ENCODE data around the gene MED22. TPM values are rescaled to one million over a fixed set of nuclear protein-coding genes. Genes with fewer than 3 reads are reported as not detected.

Gene MED22
- total RNA-seq, 1 experiment from 2014 or later = 18.6 TPM

DNA sequence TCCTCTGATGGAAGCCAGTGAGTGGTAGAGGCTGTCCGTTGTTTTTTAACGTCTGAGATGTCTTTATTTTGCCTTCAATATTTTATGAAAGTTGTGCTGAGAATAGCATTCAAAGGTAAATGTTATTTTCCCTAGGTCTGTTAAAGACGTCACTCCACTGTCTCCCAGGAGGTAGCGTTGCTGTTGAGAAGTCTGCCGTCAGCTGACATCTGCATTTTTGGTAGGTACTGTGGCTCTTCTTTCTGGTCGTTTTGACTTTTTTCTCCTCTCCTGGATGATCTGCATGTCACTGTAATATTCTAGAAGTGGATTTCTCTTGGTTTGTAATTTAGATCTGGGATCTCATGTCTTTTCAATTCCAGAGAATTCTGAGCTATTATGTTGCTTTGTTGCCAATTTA is 38.3 kb downstream of the MED22 start:
- no TSS peak for BruUV-seq (replicated peaks)
- Histone ChIP-seq H3K4me1 (ENCODE audit: control insufficient read depth in 1 of 2, insufficient read depth in 2 of 2, low read length in 2 of 2) (no peaks in the 10 kb centered on the region), H3K4me2 (ENCODE audit: low read length) (no peak overlapping the region), H3K27ac (ENCODE audit: low read depth, low read length) (no peak overlapping the region), H3K9me3 (ENCODE audit: control insufficient read depth in 1 of 2, insufficient read depth in 1 of 2, low read depth in 1 of 2, low read length in 2 of 2) (peaks cover 0 to 3% of the 10 kb centered on the region in 2 experiments; a peak in 1 of 4 replicates), H3K9ac (ENCODE audit: low read length) (no peak overlapping the region), H2AFZ (ENCODE audit: low read depth, low read length, poor library complexity, severe bottlenecking) (no peak overlapping the region), H3K4me3 (replicated peaks in 1 of 2; ENCODE audit: low read depth in 1 of 2, low read length in 2 of 2) (no peak overlapping the region), H3K27me3 (ENCODE audit: insufficient read depth, low read length) (0 out of 2 replicates have a peak, but pooled peaks cover 3% of the 10 kb centered on the region), H3K9me2 (ENCODE audit: insufficient read depth) (no peaks in the 10 kb centered on the region), H4K20me1 (ENCODE audit: insufficient read depth) (no peaks in the 10 kb centered on the region), H3K36me3 (ENCODE audit: control insufficient read depth in 1 of 2, insufficient read depth in 2 of 2, low read length in 2 of 2) (no peaks in the 10 kb centered on the region), H3K79me2 (ENCODE audit: insufficient read depth, low read length) (no peaks in the 10 kb centered on the region)
- RAD21 ChIA-PET (ENCODE audit: low non-redundant PET in 1 of 2, low total read pairs in 2 of 2, uncharacterized antibody in 2 of 2, unreplicated experiment in 2 of 2) = no interaction called here
- intact Hi-C loops (cut with micrococcal nuclease) = no loop called here
- TF ChIP-seq SRF (IDR thresholded peaks at IDR 0.05; ENCODE audit: low read depth) = no peak
- TF ChIP-seq ZFX (IDR thresholded peaks at IDR 0.05) = no peak
- TF ChIP-seq ZNF274 (IDR thresholded peaks at IDR 0.05; ENCODE audit: low read depth, low read length) = no peak
- no peak for TF ChIP-seq SIN3A (IDR thresholded peaks at IDR 0.05; ENCODE audit: low read depth)
- no peak for ATAC-seq
- CTCF ChIA-PET = no interaction called here
- no peak for DNase-seq (ENCODE audit: low read depth, low spot score)
- POLR2A ChIA-PET = no interaction called here

GRCh38 chr9:133307301-133307700 is 40.6 kb downstream of the MED22 start:
- H3K4me2 ChIP-seq (ENCODE audit: low read length) = no peak overlapping the region
- ATAC-seq = no peak
- intact Hi-C loops (cut with micrococcal nuclease) = no loop called here
- no peak for DNase-seq (ENCODE audit: low read depth, low spot score)
- no peak overlapping the region for H3K9ac ChIP-seq (ENCODE audit: low read length)
- POLR2A ChIA-PET = interaction anchor here (0.6 kb wide), 2 partner anchors 38 to 168 kb away, joined by 3 to 4 read pairs; no protein-coding TSS in a partner anchor
- H3K36me3 ChIP-seq (ENCODE audit: control insufficient read depth in 1 of 2, insufficient read depth in 2 of 2, low read length in 2 of 2) = no peaks in the 10 kb centered on the region
- RAD21 ChIA-PET (ENCODE audit: low non-redundant PET in 1 of 2, low total read pairs in 2 of 2, uncharacterized antibody in 2 of 2, unreplicated experiment in 2 of 2) = no interaction called here
- BruUV-seq (replicated peaks) = no TSS peak
- H3K9me2 ChIP-seq (ENCODE audit: insufficient read depth) = no peaks in the 10 kb centered on the region
- peaks cover 0 to 3% of the 10 kb centered on the region in 2 experiments; a peak in 1 of 4 replicates for H3K9me3 ChIP-seq (ENCODE audit: control insufficient read depth in 1 of 2, insufficient read depth in 1 of 2, low read depth in 1 of 2, low read length in 2 of 2)
- no peak overlapping the region for H2AFZ ChIP-seq (ENCODE audit: low read depth, low read length, poor library complexity, severe bottlenecking)
- H4K20me1 ChIP-seq (ENCODE audit: insufficient read depth) = no peaks in the 10 kb centered on the region
- H3K27ac ChIP-seq (ENCODE audit: low read depth, low read length) = no peak overlapping the region
- H3K27me3 ChIP-seq (ENCODE audit: insufficient read depth, low read length) = 0 out of 2 replicates have a peak, but pooled peaks cover 3% of the 10 kb centered on the region
- H3K79me2 ChIP-seq (ENCODE audit: insufficient read depth, low read length) = no peaks in the 10 kb centered on the region
- H3K4me1 ChIP-seq (ENCODE audit: control insufficient read depth in 1 of 2, insufficient read depth in 2 of 2, low read length in 2 of 2) = no peaks in the 10 kb centered on the region
- H3K4me3 ChIP-seq (replicated peaks in 1 of 2; ENCODE audit: low read depth in 1 of 2, low read length in 2 of 2) = no peak overlapping the region
- CTCF ChIA-PET = no interaction called here
- TF ChIP-seq YY1 (IDR thresholded peaks at IDR 0.05; ENCODE audit: extremely low read depth, insufficient replicate concordance, low read depth, low read length) (no peak), TCF7L2 (IDR thresholded peaks at IDR 0.05; ENCODE audit: borderline replicate concordance, extremely low read depth, insufficient read depth, insufficient read length) (no peak), RAD21 (IDR thresholded peaks at IDR 0.05; ENCODE audit: low read depth) (no peak), SRF (IDR thresholded peaks at IDR 0.05; ENCODE audit: low read depth) (no peak), CBX3 (IDR thresholded peaks at IDR 0.05; ENCODE audit: low read depth) (no peak), POLR2A (IDR thresholded peaks at IDR 0.05; ENCODE audit: borderline replicate concordance, extremely low read depth, insufficient read depth, insufficient read length) (no peak), SP1 (IDR thresholded peaks at IDR 0.05; ENCODE audit: low read depth) (no peak), ATF3 (IDR thresholded peaks at IDR 0.05) (no peak), ELF1 (IDR thresholded peaks at IDR 0.05; ENCODE audit: borderline replicate concordance, low read depth) (no peak), EZH2 (IDR thresholded peaks at IDR 0.05) (no peak), FOSL1 (IDR thresholded peaks at IDR 0.05; ENCODE audit: low read depth) (no peak), ZNF274 (IDR thresholded peaks at IDR 0.05; ENCODE audit: low read depth, low read length) (no peak), JUND (IDR thresholded peaks at IDR 0.05) (no peak)
- TF ChIP-seq, protein P1, sequence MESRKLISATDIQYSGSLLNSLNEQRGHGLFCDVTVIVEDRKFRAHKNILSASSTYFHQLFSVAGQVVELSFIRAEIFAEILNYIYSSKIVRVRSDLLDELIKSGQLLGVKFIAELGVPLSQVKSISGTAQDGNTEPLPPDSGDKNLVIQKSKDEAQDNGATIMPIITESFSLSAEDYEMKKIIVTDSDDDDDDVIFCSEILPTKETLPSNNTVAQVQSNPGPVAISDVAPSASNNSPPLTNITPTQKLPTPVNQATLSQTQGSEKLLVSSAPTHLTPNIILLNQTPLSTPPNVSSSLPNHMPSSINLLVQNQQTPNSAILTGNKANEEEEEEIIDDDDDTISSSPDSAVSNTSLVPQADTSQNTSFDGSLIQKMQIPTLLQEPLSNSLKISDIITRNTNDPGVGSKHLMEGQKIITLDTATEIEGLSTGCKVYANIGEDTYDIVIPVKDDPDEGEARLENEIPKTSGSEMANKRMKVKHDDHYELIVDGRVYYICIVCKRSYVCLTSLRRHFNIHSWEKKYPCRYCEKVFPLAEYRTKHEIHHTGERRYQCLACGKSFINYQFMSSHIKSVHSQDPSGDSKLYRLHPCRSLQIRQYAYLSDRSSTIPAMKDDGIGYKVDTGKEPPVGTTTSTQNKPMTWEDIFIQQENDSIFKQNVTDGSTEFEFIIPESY (IDR thresholded peaks at IDR 0.05; ENCODE audit: extremely low read depth, insufficient replicate concordance, low read length) = no peak
- TF ChIP-seq, protein P2, sequence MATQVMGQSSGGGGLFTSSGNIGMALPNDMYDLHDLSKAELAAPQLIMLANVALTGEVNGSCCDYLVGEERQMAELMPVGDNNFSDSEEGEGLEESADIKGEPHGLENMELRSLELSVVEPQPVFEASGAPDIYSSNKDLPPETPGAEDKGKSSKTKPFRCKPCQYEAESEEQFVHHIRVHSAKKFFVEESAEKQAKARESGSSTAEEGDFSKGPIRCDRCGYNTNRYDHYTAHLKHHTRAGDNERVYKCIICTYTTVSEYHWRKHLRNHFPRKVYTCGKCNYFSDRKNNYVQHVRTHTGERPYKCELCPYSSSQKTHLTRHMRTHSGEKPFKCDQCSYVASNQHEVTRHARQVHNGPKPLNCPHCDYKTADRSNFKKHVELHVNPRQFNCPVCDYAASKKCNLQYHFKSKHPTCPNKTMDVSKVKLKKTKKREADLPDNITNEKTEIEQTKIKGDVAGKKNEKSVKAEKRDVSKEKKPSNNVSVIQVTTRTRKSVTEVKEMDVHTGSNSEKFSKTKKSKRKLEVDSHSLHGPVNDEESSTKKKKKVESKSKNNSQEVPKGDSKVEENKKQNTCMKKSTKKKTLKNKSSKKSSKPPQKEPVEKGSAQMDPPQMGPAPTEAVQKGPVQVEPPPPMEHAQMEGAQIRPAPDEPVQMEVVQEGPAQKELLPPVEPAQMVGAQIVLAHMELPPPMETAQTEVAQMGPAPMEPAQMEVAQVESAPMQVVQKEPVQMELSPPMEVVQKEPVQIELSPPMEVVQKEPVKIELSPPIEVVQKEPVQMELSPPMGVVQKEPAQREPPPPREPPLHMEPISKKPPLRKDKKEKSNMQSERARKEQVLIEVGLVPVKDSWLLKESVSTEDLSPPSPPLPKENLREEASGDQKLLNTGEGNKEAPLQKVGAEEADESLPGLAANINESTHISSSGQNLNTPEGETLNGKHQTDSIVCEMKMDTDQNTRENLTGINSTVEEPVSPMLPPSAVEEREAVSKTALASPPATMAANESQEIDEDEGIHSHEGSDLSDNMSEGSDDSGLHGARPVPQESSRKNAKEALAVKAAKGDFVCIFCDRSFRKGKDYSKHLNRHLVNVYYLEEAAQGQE (IDR thresholded peaks at IDR 0.05; ENCODE audit: low read depth) = no peak
